NCI-H187 treated with DMSO at 0.1 percent for 48 hours (cell line): ENCODE data around the gene NPTX1.

ENCODE experiments used
- DNase-seq: peaks from one replicate; lab custom pipeline; 2025; lab: John Stamatoyannopoulos, UW

Gene NPTX1

GRCh38 chr17:80426671-80427326 lies 49.6 kb downstream of the NPTX1 start:
- peak; percentile 2 for DNase-seq

GRCh38 chr17:80425835-80426426 lies 50.5 kb downstream of the NPTX1 start:
- DNase-seq = no peak

DNA sequence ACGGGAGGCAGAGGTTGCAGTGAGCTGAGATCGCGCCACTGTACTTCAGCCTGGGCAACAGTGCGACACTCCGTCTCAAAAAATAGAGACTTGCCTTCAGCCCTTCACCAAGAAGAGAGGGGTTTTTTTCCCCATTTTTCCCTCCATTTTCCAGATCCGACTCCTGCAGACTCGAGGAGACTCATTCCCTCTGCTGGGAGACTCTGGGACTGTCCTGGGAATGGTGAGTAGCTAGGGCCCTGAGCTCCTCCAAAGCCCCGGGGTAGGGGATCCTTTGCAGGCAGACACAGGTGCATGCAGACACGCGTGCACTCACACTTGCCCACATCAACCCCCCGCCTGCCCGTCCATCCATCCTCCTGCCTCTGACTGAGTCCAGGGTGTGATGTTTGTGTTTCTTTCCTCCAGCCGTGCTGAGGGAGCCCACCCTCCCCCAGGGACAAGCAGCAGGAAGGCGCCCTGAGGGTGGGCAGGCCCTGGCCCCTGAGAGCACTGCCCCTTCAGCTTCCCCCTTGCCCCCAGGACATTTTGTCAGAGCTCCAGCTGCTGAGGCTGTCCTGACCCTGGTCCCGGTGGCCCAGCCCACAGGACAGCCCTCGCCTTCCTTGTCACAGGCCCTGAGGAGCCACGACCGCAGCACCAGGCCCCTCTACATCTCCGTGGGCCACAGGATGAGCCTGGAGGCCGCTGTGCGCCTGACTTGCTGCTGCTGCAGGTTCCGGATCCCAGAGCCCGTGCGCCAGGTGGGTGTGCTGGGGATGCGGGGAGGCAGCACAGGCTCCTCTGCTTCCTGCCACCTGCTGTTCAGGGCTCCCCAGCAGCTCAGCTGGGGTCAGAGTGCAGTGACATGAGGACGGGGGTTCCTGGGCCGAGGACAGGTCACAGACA lies 51.3 kb downstream of the NPTX1 start:
- no peak for DNase-seq

DNA sequence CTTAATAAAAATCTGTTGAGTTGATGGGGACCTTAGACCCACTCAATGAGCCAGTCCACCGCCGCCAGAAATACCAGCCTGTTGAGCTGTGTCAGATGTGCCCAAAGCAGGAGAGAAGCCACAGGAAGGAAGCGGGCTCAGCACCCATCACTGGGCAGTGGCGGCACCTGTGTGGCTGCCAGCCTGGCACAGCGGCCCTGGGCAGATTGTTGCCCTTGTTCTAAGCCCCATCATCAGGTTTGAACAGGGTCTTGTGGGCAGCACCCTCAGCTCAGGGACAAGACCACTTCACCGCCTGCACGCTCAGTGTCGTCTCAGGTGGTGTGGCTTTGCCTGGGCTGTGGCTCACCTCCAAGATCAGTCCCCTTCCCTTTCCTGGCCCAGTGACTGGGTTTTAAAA lies 52.1 kb downstream of the NPTX1 start:
- no peak for DNase-seq

DNA sequence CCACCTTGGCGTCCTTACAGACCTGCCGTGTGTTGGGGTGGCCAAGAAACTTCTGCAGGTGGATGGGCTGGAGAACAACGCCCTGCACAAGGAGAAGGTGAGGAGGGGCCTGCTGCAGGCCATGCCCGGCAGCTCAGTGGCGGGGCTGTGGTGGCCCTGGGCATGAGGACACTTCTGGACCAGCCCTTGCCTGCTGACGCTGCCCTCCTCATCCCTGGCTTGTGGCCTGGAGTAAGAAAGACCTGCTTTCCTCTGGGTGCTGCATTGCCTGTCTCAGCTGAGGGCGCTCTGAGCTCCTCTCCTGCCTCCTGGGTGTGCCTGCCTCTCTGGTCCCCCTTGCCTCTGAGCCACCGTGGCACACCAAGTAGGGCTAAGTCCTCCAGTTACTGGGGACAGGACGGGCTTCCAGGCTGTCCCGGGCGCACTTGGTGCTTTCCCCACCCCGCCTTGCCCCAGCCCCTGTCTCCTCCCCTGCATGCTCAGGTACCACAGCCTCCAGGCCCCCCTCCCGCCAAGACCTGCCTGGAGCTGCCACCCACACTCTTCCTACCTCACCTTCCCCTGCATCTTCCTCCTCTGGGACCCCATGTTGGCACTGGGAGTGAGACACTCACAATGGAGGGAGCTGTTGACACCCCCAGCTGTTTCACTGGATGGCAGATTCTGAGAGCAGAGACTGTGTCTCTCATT lies 52.7 kb downstream of the NPTX1 start:
- no peak for DNase-seq

DNA sequence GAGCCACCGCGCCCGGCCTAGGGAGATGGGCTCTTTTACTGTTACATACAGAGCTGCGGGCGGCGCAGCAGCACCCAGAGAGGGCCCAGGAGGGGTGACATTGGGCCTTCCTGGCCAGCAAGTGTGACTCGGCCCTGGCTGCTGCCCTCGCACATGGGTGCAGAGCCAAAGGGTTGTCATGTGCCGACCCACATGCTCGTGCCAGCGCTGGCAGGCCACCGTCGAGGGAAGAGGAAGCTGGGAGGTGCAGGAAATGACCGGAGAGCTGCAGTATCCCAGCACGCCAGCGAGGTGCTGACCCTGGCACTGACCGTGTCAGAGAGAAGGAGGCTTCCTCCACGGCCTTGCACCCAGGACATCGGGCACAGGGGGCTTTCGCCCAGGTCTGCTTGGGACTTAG lies 53.4 kb downstream of the NPTX1 start:
- DNase-seq = no peak

DNA sequence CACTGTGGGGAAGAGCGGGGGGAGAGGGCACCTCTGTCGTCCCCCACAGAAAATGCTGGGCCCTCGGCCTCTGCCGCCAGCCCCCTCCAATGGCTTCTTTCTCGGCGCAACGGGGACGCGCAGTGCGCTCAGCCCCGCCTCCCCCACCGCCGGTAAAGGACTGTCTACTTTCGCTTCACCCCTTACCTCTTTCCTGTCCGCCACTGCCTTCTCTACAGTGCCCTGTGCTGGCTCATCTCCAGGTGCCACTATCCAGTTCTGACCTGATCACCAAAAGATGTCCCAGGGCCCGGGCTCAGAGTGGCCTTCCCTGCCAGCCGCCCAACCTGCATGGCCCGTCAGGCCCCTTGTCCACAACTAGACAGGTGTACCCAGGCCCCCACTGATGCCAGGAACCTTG lies 54.1 kb downstream of the NPTX1 start:
- no peak for DNase-seq

DNA sequence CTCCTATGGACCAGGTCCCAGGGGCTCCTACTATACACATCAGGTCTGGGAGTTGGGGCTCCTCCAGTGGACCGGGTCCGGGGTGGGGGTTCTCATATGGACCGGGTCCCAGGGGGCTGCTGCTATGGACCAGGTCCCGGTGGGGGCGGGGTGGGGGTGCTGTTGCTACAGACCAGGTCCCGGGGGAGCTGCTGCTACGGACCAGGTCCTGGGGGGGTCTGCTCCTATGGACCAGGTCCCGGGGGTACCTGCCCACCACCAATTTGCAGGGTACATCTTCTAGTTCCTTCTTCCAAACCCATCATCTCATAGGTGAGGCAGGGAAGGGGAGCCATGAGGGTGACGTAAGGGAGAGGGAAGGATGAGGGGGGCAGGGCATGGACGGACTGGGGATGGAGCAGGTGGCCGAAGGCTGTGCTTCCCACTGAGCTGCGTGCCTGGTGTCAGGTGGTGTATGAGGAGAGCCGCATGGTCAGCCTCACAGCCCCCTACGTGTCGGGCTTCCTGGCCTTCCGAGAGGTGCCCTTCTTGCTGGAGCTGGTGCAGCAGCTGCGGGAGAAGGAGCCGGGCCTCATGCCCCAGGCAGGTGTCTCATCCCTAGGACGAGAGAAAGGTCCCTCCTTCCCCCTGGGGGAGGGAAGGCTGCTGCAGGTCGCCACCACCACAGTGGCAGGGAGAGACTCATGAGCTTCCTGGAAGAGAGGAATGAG lies 54.9 kb downstream of the NPTX1 start:
- no peak for DNase-seq

DNA sequence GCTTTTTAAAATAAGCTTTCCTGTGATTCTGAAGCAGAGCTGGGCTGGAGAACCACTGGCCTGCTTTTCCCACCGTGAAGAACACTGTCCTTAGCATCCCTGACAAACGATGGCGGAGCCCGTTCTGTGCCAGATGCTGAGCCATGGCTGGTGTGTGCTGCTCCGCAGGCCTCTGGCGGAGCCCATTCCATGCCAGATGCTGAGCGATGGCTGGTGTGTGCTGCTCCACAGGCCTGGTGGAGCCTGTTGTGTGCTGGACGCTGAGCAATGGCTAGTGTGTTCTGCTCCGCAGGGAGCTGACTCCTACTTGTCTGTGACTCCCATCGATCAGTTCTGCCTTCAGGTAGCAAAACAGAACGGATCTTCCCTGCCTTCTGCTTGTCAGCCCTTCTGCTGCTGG lies 57.2 kb downstream of the NPTX1 start:
- DNase-seq = no peak

- DNase-seq = no peak
Observed at GRCh38 chr17:80418589-80418988, 57.8 kb downstream of the NPTX1 start.
